H1 (cell line): Measurements from ENCODE around the gene MED19. TPM values are rescaled to one million over a fixed set of nuclear protein-coding genes. Genes with fewer than 3 reads are reported as not detected.

Source experiments
- CTCF ChIA-PET: fragments of 300-600 bp; sonication (Branson Sonifier 250); formaldehyde crosslinking; loops from one replicate; lab custom pipeline; 2021; ENCODE audit not compliant: partially characterized antibody; lab: Charles Lee
- POLR2A ChIA-PET: fragments of 300-600 bp; sonication (Branson Sonifier 250); formaldehyde crosslinking; loops from one replicate; lab custom pipeline; 2021; ENCODE audit warnings: inconsistent platforms; ENCODE audit not compliant: partially characterized antibody; lab: Charles Lee
- DNase-seq, 2 experiments: peaks; one replicate each; pipeline versions ENCODE4 v3.0.0 to v3.0.0-alpha.2; 2010 to 2022; ENCODE audit warnings: low spot score in 2 of 2, low read depth in 1 of 2, mixed read lengths in 1 of 2
- FAIRE-seq: peaks from 2 replicates; lab custom pipeline; 2011; peaks lifted over from hg19 to GRCh38; lab: Jason Lieb, UNC
- H2AFZ ChIP-seq: 2 replicates; pipeline ENCODE4 v1.8.1; 2012; ENCODE audit warnings: low read length, inconsistent platforms
- H2AK5ac ChIP-seq: 2 replicates; pipeline ENCODE4 v1.6.1; 2013; ENCODE audit warnings: low read depth, low read length
- H2BK120ac ChIP-seq: replicated peaks from 2 replicates; pipeline ENCODE3; 2013; ENCODE audit warnings: low read depth, low read length, inconsistent platforms
- H2BK12ac ChIP-seq: 2 replicates; pipeline ENCODE4 v1.6.1; 2013; ENCODE audit warnings: low read depth, low read length
- H2BK15ac ChIP-seq: 2 replicates; pipeline ENCODE4 v1.6.1; 2013; ENCODE audit warnings: low read length
- H2BK20ac ChIP-seq: 2 replicates; pipeline ENCODE4 v1.6.1; 2013; ENCODE audit warnings: low read length
- H2BK5ac ChIP-seq: 2 replicates; pipeline ENCODE4 v1.6.1; 2013; ENCODE audit warnings: low read depth, low read length
- H3K14ac ChIP-seq: 2 replicates; pipeline ENCODE4 v1.6.1; 2013; ENCODE audit warnings: inconsistent platforms; ENCODE audit not compliant: insufficient read length
- H3K18ac ChIP-seq: 2 replicates; pipeline ENCODE4 v1.6.1; 2013; ENCODE audit warnings: low read length; ENCODE audit errors: extremely low read depth
- H3K23ac ChIP-seq: 2 replicates; pipeline ENCODE4 v1.6.1; 2013; ENCODE audit warnings: inconsistent platforms; ENCODE audit not compliant: insufficient read length
- H3K23me2 ChIP-seq: 2 replicates; pipeline ENCODE4 v1.6.1; 2013; ENCODE audit warnings: low read depth, low read length
- H3K27ac ChIP-seq: 2 replicates; pipeline ENCODE4 v1.6.1; 2011; ENCODE audit warnings: low read depth, low read length, inconsistent platforms
- H3K27me3 ChIP-seq, 4 experiments: replicated peaks in 1 of 4; 1 replicate in 1 of 4; 2 replicates in 3 of 4; pipeline versions ENCODE4 v1.6.1 to v1.8.1; 2011 to 2013; ENCODE audit warnings: low read length in 3 of 4, mild to moderate bottlenecking in 3 of 4, inconsistent platforms in 2 of 4, mixed read lengths in 2 of 4, moderate library complexity in 1 of 4; ENCODE audit not compliant: control insufficient read depth in 3 of 4, insufficient read depth in 3 of 4; ENCODE audit errors: extremely low read depth in 1 of 4
- H3K36me3 ChIP-seq, 4 experiments: 2 replicates each; pipeline versions ENCODE4 v1.6.1 to v1.8.1; 2011 to 2013; ENCODE audit warnings: mild to moderate bottlenecking in 4 of 4, low read length in 3 of 4, moderate library complexity in 2 of 4, control low read depth in 1 of 4, inconsistent platforms in 1 of 4; ENCODE audit not compliant: insufficient read depth in 4 of 4, control insufficient read depth in 2 of 4
- H3K4ac ChIP-seq: replicated peaks from 2 replicates; pipeline ENCODE3; 2013; ENCODE audit warnings: low read length, low read depth, mixed read lengths, inconsistent platforms; ENCODE audit not compliant: insufficient read length
- H3K4me1 ChIP-seq, 4 experiments: replicated peaks in 1 of 4; 1 replicate in 1 of 4; 2 replicates in 3 of 4; pipeline versions ENCODE4 v1.6.1 to v1.8.1; 2011 to 2013; ENCODE audit warnings: low read length in 3 of 4, inconsistent platforms in 2 of 4, mixed read lengths in 1 of 4; ENCODE audit not compliant: insufficient read depth in 4 of 4, control insufficient read depth in 3 of 4
- H3K4me2 ChIP-seq, 2 experiments: 2 replicates each; pipeline versions ENCODE4 v1.6.1 to v1.8.1; 2011 to 2013; ENCODE audit warnings: low read depth in 2 of 2, low read length in 2 of 2, control low read depth in 1 of 2, inconsistent platforms in 1 of 2, mild to moderate bottlenecking in 1 of 2; ENCODE audit not compliant: insufficient read depth in 1 of 2
- H3K4me3 ChIP-seq, 4 experiments: fragments of 200-600, 300-600 bp in 1 of 4; sonication (generic), shearing (Covaris generic), sonication (Bioruptor Twin) in 1 of 4; 2 replicates each; pipeline versions ENCODE4 v1.5.1 to v1.8.1; 2011 to 2016; ENCODE audit warnings: low read length in 4 of 4, low read depth in 3 of 4, control low read depth in 2 of 4, inconsistent platforms in 2 of 4, mild to moderate bottlenecking in 2 of 4, mixed read lengths in 1 of 4, moderate library complexity in 1 of 4; ENCODE audit not compliant: insufficient read depth in 2 of 4; ENCODE audit errors: extremely low read depth in 1 of 4
- H3K56ac ChIP-seq: replicated peaks from 2 replicates; pipeline ENCODE3; 2013; ENCODE audit warnings: low read depth, mild to moderate bottlenecking, mixed read lengths, low read length, inconsistent platforms; ENCODE audit not compliant: insufficient read length
- H3K79me1 ChIP-seq: 2 replicates; pipeline ENCODE4 v1.6.1; 2013; ENCODE audit warnings: low read depth, low read length, control low read depth
- H3K79me2 ChIP-seq, 2 experiments: 2 replicates each; pipeline versions ENCODE4 v1.6.1 to v1.8.1; 2012 to 2013; ENCODE audit warnings: low read length in 2 of 2, mild to moderate bottlenecking in 2 of 2, inconsistent platforms in 1 of 2; ENCODE audit not compliant: insufficient read depth in 2 of 2, control insufficient read depth in 1 of 2
- H3K9ac ChIP-seq, 4 experiments: replicated peaks in 1 of 4; 1 replicate in 1 of 4; 2 replicates in 3 of 4; pipeline versions ENCODE4 v1.6.1 to v1.8.1; 2011 to 2013; ENCODE audit warnings: low read depth in 3 of 4, low read length in 3 of 4, control low read depth in 2 of 4, mild to moderate bottlenecking in 2 of 4, moderate library complexity in 2 of 4, inconsistent platforms in 1 of 4; ENCODE audit errors: extremely low read depth in 1 of 4
- H3K9me3 ChIP-seq, 2 experiments: 2 replicates each; pipeline versions ENCODE4 v1.6.1 to v1.8.1; 2012 to 2013; ENCODE audit warnings: mild to moderate bottlenecking in 2 of 2, moderate library complexity in 2 of 2, control low read depth in 1 of 2, inconsistent platforms in 1 of 2, low read depth in 1 of 2, low read length in 1 of 2, mixed read lengths in 1 of 2; ENCODE audit not compliant: insufficient read depth in 2 of 2
- H4K20me1 ChIP-seq, 2 experiments: replicated peaks in 1 of 2; 2 replicates each; pipeline versions ENCODE3 to v1.8.1; 2011 to 2013; ENCODE audit warnings: inconsistent platforms in 2 of 2, low read length in 2 of 2, mild to moderate bottlenecking in 1 of 2; ENCODE audit not compliant: insufficient read depth in 2 of 2, control insufficient read depth in 1 of 2
- H4K5ac ChIP-seq: 2 replicates; pipeline ENCODE4 v1.6.1; 2013; ENCODE audit warnings: low read length, low read depth, mixed read lengths, inconsistent platforms; ENCODE audit not compliant: insufficient read length
- H4K8ac ChIP-seq: 2 replicates; pipeline ENCODE4 v1.8.0; 2013; ENCODE audit warnings: mild to moderate bottlenecking, moderate library complexity, low read length, inconsistent platforms; ENCODE audit not compliant: insufficient read depth; ENCODE audit errors: extremely low read depth
- H4K91ac ChIP-seq: replicated peaks from 2 replicates; pipeline ENCODE3; 2013; ENCODE audit warnings: low read length, mixed read lengths, inconsistent platforms; ENCODE audit not compliant: insufficient read length
- CBX8 ChIP-seq: fragments of 300-800, 300-1000 bp; sonication (generic); IDR thresholded peaks from 2 replicates; pipeline ENCODE4 v1.7.1; 2016; ENCODE audit warnings: low read depth, low read length, borderline replicate concordance
- EP300 ChIP-seq, 2 experiments: IDR thresholded peaks; 1 replicate in 1 of 2; 2 replicates in 1 of 2; pipeline ENCODE4 v1.6.1; 2011 to 2012; ENCODE audit warnings: low read depth in 2 of 2, low read length in 2 of 2, mild to moderate bottlenecking in 2 of 2, borderline replicate concordance in 1 of 2, inconsistent platforms in 1 of 2, moderate library complexity in 1 of 2
- KDM5A ChIP-seq: fragments of 200-600 bp; IDR thresholded peaks from 2 replicates; pipeline ENCODE4 v1.7.1; 2012; ENCODE audit warnings: mild to moderate bottlenecking, low read length, inconsistent platforms, mixed read lengths
- RFX5 ChIP-seq: IDR thresholded peaks from 2 replicates; pipeline ENCODE4 v1.6.1; 2011; ENCODE audit warnings: low read depth, low read length, improper control_type of control experiment, borderline replicate concordance
- RXRA ChIP-seq: IDR thresholded peaks from 2 replicates; pipeline ENCODE4 v1.6.1; 2011; ENCODE audit warnings: low read depth, mild to moderate bottlenecking, low read length, moderate library complexity; ENCODE audit not compliant: insufficient read depth
- SP1 ChIP-seq: IDR thresholded peaks from 2 replicates; pipeline ENCODE4 v1.6.1; 2011; ENCODE audit warnings: low read depth, low read length
- ZNF274 ChIP-seq: IDR thresholded peaks from 2 replicates; pipeline ENCODE4 v1.7.0; 2012; ENCODE audit warnings: low read length, borderline replicate concordance; ENCODE audit errors: extremely low read depth
- WGBS, 2 experiments: shearing (Covaris generic) in 1 of 2; methylation state at CpG; one replicate each; pipeline versions ENCODE4 v1.1.6 to v1.1.7; 2013 to 2015; ENCODE audit warnings: low lambda C conversion rate in 2 of 2, mixed read lengths in 2 of 2, inconsistent platforms in 1 of 2, low coverage in 1 of 2, missing lambda C conversion rate in 1 of 2; ENCODE audit not compliant: insufficient replicate concordance in 2 of 2, insufficient coverage in 1 of 2, insufficient read length in 1 of 2; ENCODE audit errors: extremely low coverage in 1 of 2, missing lambda C conversion rate in 1 of 2; 5-methylcytosine and 5-hydroxymethylcytosine counted together
- polyA plus RNA-seq, 7 experiments: library from polyadenylated mRNA; depleted of rRNA in 3 of 7; stranded (reverse) in 5 of 7; unstranded in 2 of 7; fragments of >200 nt in 5 of 7; fragments of 200-250 nt in 2 of 7; gene quantifications; 1 replicate in 5 of 7; 2 replicates in 1 of 7; 4 replicates in 1 of 7; pipeline versions ENCODE4 v1.2.1 to v1.2.3, GENCODE V29; 2011 to 2013; ENCODE audit warnings: missing spikeins in 2 of 7, mixed read lengths in 2 of 7
- total RNA-seq: library from RNA; stranded (reverse); fragmentation: NEBNext Ultra II Directional; extraction: Animal tissue kit (Norgen Biotek cat#: 25700); gene quantifications from 2 replicates; pipeline ENCODE4 v1.2.1, GENCODE V29; 2021
- TF ChIP-seq, protein P1 (sequence below): IDR thresholded peaks from 2 replicates; pipeline ENCODE4 v1.6.1; 2011; ENCODE audit warnings: low read depth, mild to moderate bottlenecking, low read length; ENCODE audit not compliant: insufficient read depth

MED19 gene
- total and polyA plus RNA-seq, 2 of the 8 experiments (the other 6 are each of a cell fraction or from before 2014, with no cell fraction given) = 19.4 to 35.4 TPM

DNA sequence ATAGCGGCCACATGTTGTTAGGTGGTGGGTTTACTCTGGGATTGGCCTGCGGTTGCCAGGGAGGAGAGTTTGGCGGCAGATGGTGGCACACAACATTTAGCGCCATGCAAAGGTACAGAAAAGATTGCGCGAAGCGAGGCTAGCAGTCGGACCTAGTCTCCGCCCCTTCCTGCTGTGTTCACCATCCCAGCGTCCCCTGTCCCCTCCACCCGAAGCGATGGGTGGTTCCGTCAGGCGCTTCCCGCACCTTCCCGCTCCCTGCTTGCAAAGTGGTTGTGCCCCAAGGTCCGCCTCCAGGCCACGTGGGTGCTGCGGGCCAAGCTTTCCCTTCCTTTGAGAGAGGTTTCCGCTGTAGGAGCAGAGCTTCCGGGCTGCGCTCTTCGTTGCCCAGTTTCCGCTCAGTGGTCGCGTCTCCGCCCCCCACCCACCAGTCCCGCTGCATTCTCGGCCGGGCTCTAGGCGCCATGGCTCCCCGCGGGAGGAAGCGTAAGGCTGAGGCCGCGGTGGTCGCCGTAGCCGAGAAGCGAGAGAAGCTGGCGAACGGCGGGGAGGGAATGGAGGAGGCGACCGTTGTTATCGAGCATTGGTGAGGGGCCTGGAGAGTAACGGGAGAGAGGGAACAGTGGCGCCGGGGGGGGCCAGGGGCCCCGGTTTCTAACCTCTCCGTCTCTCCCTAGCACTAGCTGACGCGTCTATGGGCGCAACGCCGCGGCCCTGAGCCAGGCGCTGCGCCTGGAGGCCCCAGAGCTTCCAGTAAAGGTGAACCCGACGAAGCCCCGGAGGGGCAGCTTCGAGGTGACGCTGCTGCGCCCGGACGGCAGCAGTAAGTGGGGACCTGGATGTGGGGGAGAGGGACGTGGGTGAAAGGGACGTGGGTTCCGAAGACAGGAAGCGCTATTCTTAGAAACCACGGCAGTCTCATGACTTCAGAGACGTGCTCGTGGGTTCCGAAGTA lies 29.4 kb upstream of the MED19 start, which contains the start of gene SELENOH:
SELENOH (plus strand) TSS at position 360 of the 955 bp plus-strand sequence; CDS start at position 465, 105 bp downstream.
- Histone ChIP-seq H4K5ac (peak within 1 kb of the TSS; percentile 77), H4K91ac (peak within 1 kb of the TSS; percentile 51), H2BK20ac (no peak within 1 kb of the TSS), H3K23me2 (no peaks in the 10 kb centered on the region; the same call in 1 of the 2 replicates), H2BK120ac (peak within 1 kb of the TSS; percentile 18), H2AK5ac (no peak within 1 kb of the TSS), H3K27ac (peak within 1 kb of the TSS; percentile 83), H4K8ac (peak within 1 kb of the TSS; percentile 91), H3K18ac (peak within 1 kb of the TSS; percentile 54; the same call in 1 of the 2 replicates), H3K9me3 (no peaks in the 10 kb centered on the region), H3K4me1 (peaks cover 0 to 9% (median 3%) of the 10 kb centered on the region in 4 experiments; a peak in 4 of 7 replicates), H3K79me1 (no peaks in the 10 kb centered on the region; the same call in 1 of the 2 replicates), H3K56ac (peak within 1 kb of the TSS; percentile 65), H2AFZ (peak within 1 kb of the TSS; percentile 71; the same call in 1 of the 2 replicates), H4K20me1 (peaks cover 0 to 4% of the 10 kb centered on the region in 2 experiments), H2BK15ac (no peak within 1 kb of the TSS), H2BK5ac (peak within 1 kb of the TSS; percentile 72), H3K36me3 (peaks cover 15 to 52% (median 39%) of the 10 kb centered on the region in 4 experiments), H3K23ac (no peak within 1 kb of the TSS), H3K27me3 (no peaks in the 10 kb centered on the region), H3K4ac (peak within 1 kb of the TSS; percentile 71), H3K14ac (no peak within 1 kb of the TSS), H3K4me3 (peak within 1 kb of the TSS; percentile 76 to 99 (median 92)), H3K79me2 (peaks cover 0 to 14% of the 10 kb centered on the region in 2 experiments; a peak in 3 of 4 replicates), H3K9ac (peak within 1 kb of the TSS; percentile 76 to 90 (median 88)), H3K4me2 (peak within 1 kb of the TSS; percentile 65 to 88), H2BK12ac (no peak within 1 kb of the TSS)
- POLR2A ChIA-PET = interaction anchor here (0.6 to 5.8 kb wide), 42 partner anchors 9 to 315 kb away, joined by 3 to 30 read pairs (median 4); partner anchors contain the start of genes BTBD18, CTNND1, MED19 and RTN4RL2
- CTCF ChIA-PET = interaction anchor here (0.6 to 12.1 kb wide), 5 partner anchors 10 to 60 kb away, joined by 3 to 182 read pairs (median 6); partner anchors contain the start of gene BTBD18
- WGBS, 2 experiments = 2% methylated on average over 75 of the region's 75 CpGs; no CpG with 5 or more reads in 1 of the 2 experiments
- FAIRE-seq (peak; percentile 36), DNase-seq (peak; percentile 95 to 99)
- TF ChIP-seq SP1 (peak; percentile 93), RFX5 (peak; percentile 83; the same call in 1 of the 2 replicates), RXRA (no peak), EP300 (IDR thresholded peaks at IDR 0.05; ENCODE audit: borderline replicate concordance in 1 of 2, low read depth in 2 of 2, low read length in 2 of 2) (peak in 1 of 2 experiments; percentile 97; a peak in 2 of 3 replicates), ZNF274 (no peak), KDM5A (peak; percentile 72; the same call in 1 of the 2 replicates), CBX8 (no peak)
- TF ChIP-seq, protein P1, sequence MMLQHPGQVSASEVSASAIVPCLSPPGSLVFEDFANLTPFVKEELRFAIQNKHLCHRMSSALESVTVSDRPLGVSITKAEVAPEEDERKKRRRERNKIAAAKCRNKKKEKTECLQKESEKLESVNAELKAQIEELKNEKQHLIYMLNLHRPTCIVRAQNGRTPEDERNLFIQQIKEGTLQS = peak; percentile 58; the same call in 1 of the 2 replicates
